HL-60/S4 treated with phorbol 12-myristate 13-acetate at 8.2 ng/mL for 4 days and 3 days (cell line): ENCODE results near the gene SLC2A1.
"Not testable (repeated sequence)": the region's sequence is repeated elsewhere in the genome, so short reads cannot be mapped to it uniquely, and the experiment has no call there.

Experiments used
- in situ Hi-C: fragments of 300-500 bp; cut with MboI; formaldehyde crosslinking; loops from 2 replicates; pipeline ENCODE4 v1.15.0; 2022; ENCODE audit warnings: low sequenced_read_pairs

The SLC2A1 gene

GRCh38 chr1:42914092-42914627 is 44.5 kb downstream of the SLC2A1 start:
- in situ Hi-C loops = no loop called here

GRCh38 chr1:42913426-42914091 is 45.1 kb downstream of the SLC2A1 start:
- in situ Hi-C loops = no loop called here

GRCh38 chr1:42910985-42911384 is 47.7 kb downstream of the SLC2A1 start:
- in situ Hi-C loops = no loop called here

GRCh38 chr1:42908046-42908445 is 50.6 kb downstream of the SLC2A1 start:
- in situ Hi-C loops = no loop called here

- in situ Hi-C loops = no loop called here
Measured at GRCh38 chr1:42904434-42904833, 54.2 kb downstream of the SLC2A1 start.

- in situ Hi-C loops = not testable (repeated sequence)
Measured at GRCh38 chr1:42899960-42900359, 58.7 kb downstream of the SLC2A1 start.

- in situ Hi-C loops = no loop called here
Measured at GRCh38 chr1:42891465-42892138, 67.1 kb downstream of the SLC2A1 start.

GRCh38 chr1:42889264-42889663 is 69.4 kb downstream of the SLC2A1 start:
- in situ Hi-C loops = no loop called here

- in situ Hi-C loops = no loop called here
Measured at GRCh38 chr1:42888013-42888633, 70.5 kb downstream of the SLC2A1 start.

- in situ Hi-C loops = no loop called here
Measured at GRCh38 chr1:42887366-42887765, 71.3 kb downstream of the SLC2A1 start.

GRCh38 chr1:42886800-42887199 is 71.9 kb downstream of the SLC2A1 start:
- in situ Hi-C loops = no loop called here

GRCh38 chr1:42886046-42886739 is 72.5 kb downstream of the SLC2A1 start:
- in situ Hi-C loops = no loop called here

GRCh38 chr1:42880384-42880783 is 78.3 kb downstream of the SLC2A1 start:
- in situ Hi-C loops = no loop called here

- in situ Hi-C loops = no loop called here
Measured at GRCh38 chr1:42877380-42877779, 81.3 kb downstream of the SLC2A1 start.

- in situ Hi-C loops = no loop called here
Measured at GRCh38 chr1:42876009-42876408, 82.7 kb downstream of the SLC2A1 start.
